HTR-8/SVneo (cell line): Measurements from ENCODE around the gene CCDC60.

ENCODE experiments used
- DNase-seq: peaks from one replicate; pipeline ENCODE4 v3.0.0; 2011; ENCODE audit warnings: low spot score, mixed read lengths; ENCODE audit not compliant: insufficient read length
- FAIRE-seq: peaks from 2 replicates; lab custom pipeline; 2011; peaks lifted over from hg19 to GRCh38; lab: Jason Lieb, UNC

Gene CCDC60

GRCh38 chr12:119334430-119335170 is at the start of gene CCDC60:
Gene CCDC60, plus strand, starts transcription at chr12:119334729. Its CDS starts 448 bp downstream, at chr12:119335177.
- no peak for FAIRE-seq
- no peak for DNase-seq

- DNase-seq (no peak), FAIRE-seq (no peak)
Measured at GRCh38 chr12:119288576-119288975, 46.0 kb upstream of the CCDC60 start.

- no peak for FAIRE-seq
- no peak for DNase-seq
Measured at GRCh38 chr12:119292893-119293630, 41.5 kb upstream of the CCDC60 start.

- DNase-seq (no peak), FAIRE-seq (no peak)
Measured at GRCh38 chr12:119294211-119294610, 40.3 kb upstream of the CCDC60 start.

- DNase-seq, result no peak
- FAIRE-seq, result no peak
Measured at GRCh38 chr12:119296535-119296934, 38.0 kb upstream of the CCDC60 start.

- DNase-seq, result no peak
- no peak for FAIRE-seq
Measured at GRCh38 chr12:119299130-119299529, 35.4 kb upstream of the CCDC60 start.

GRCh38 chr12:119301379-119301778 is 33.1 kb upstream of the CCDC60 start:
- DNase-seq, result no peak
- no peak for FAIRE-seq

- FAIRE-seq (no peak), DNase-seq (no peak)
Measured at GRCh38 chr12:119302451-119303080, 32.0 kb upstream of the CCDC60 start.

- no peak for FAIRE-seq
- DNase-seq, result no peak
Measured at GRCh38 chr12:119306593-119306992, 27.9 kb upstream of the CCDC60 start.

GRCh38 chr12:119307747-119308146 is 26.8 kb upstream of the CCDC60 start:
- no peak for DNase-seq
- FAIRE-seq, result no peak

- DNase-seq, result no peak
- no peak for FAIRE-seq
Measured at GRCh38 chr12:119308708-119309456, 25.6 kb upstream of the CCDC60 start.

GRCh38 chr12:119311878-119312277 is 22.7 kb upstream of the CCDC60 start:
- DNase-seq, result no peak
- FAIRE-seq, result no peak

GRCh38 chr12:119312904-119313303 is 21.6 kb upstream of the CCDC60 start:
- no peak for DNase-seq
- FAIRE-seq, result no peak

GRCh38 chr12:119314290-119314689 is 20.2 kb upstream of the CCDC60 start:
- FAIRE-seq, result no peak

GRCh38 chr12:119319638-119320037 is 14.9 kb upstream of the CCDC60 start:
- DNase-seq, result no peak
- FAIRE-seq, result no peak

More at GRCh38 chr12:119314290-119314689, 20.2 kb upstream of the CCDC60 start:
- no peak for DNase-seq

GRCh38 chr12:119320678-119321077 is 13.9 kb upstream of the CCDC60 start:
- FAIRE-seq (no peak), DNase-seq (no peak)

GRCh38 chr12:119322301-119322723 is 12.2 kb upstream of the CCDC60 start:
- DNase-seq (no peak), FAIRE-seq (no peak)

GRCh38 chr12:119325813-119326212 is 8.7 kb upstream of the CCDC60 start:
- FAIRE-seq (no peak), DNase-seq (no peak)

- FAIRE-seq, result no peak
- DNase-seq, result no peak
Measured at GRCh38 chr12:119326341-119326740, 8.2 kb upstream of the CCDC60 start.

GRCh38 chr12:119327471-119327870 is 7.1 kb upstream of the CCDC60 start:
- FAIRE-seq (no peak), DNase-seq (no peak)
